Daoy (cell line): ENCODE measurements around the gene PHF13. TPM values are rescaled to one million over a fixed set of nuclear protein-coding genes. Genes with fewer than 3 reads are reported as not detected.

Source experiments
- DNase-seq: peaks from one replicate; pipeline ENCODE4 v3.0.0-alpha.2; 2015; ENCODE audit warnings: low read depth
- total RNA-seq: library from RNA; depleted of rRNA; stranded (reverse); fragments of >200 nt; shearing (Covaris generic); gene quantifications from 2 replicates; pipeline ENCODE4 v1.2.3, GENCODE V29; 2014; rRNA removed

Gene PHF13
- 13.6 and 17.0 TPM in 2 replicates for total RNA-seq

- DNase-seq, result peak; percentile 100
Observed at GRCh38 chr1:6613361-6614018, at the start of gene PHF13. PHF13 (plus strand) TSS chr1:6613731; CDS start chr1:6614067, 336 bp downstream.

- no peak for DNase-seq
Observed at GRCh38 chr1:6569033-6569432, 44.5 kb upstream of the PHF13 start.

GRCh38 chr1:6570100-6570499 is 43.4 kb upstream of the PHF13 start:
- DNase-seq, result no peak

GRCh38 chr1:6570987-6571386 is 42.5 kb upstream of the PHF13 start:
- no peak for DNase-seq

- DNase-seq, result no peak
Observed at GRCh38 chr1:6572653-6573383, 40.7 kb upstream of the PHF13 start.

GRCh38 chr1:6574025-6574620 is 39.4 kb upstream of the PHF13 start:
- DNase-seq, result no peak

GRCh38 chr1:6574818-6575217 is 38.7 kb upstream of the PHF13 start:
- DNase-seq, result no peak

GRCh38 chr1:6577831-6578525 is 35.6 kb upstream of the PHF13 start:
- DNase-seq, result no peak

- no peak for DNase-seq
Observed at GRCh38 chr1:6578624-6579373, 34.7 kb upstream of the PHF13 start.

GRCh38 chr1:6579374-6580118 is 34.0 kb upstream of the PHF13 start, which contains the start of gene ZBTB48:
ZBTB48 (plus strand) TSS chr1:6579994; CDS start chr1:6580610, 616 bp downstream.
- DNase-seq, result peak; percentile 99

GRCh38 chr1:6580119-6580592 is 33.4 kb upstream of the PHF13 start:
- DNase-seq, result no peak

- DNase-seq, result no peak
Observed at GRCh38 chr1:6580593-6581409, 32.7 kb upstream of the PHF13 start.

- DNase-seq, result peak; percentile 67
Observed at GRCh38 chr1:6581561-6582305, 31.8 kb upstream of the PHF13 start.

GRCh38 chr1:6582370-6582769 is 31.2 kb upstream of the PHF13 start:
- no peak for DNase-seq

GRCh38 chr1:6584126-6585080 is 29.1 kb upstream of the PHF13 start:
- no peak for DNase-seq

- no peak for DNase-seq
Observed at GRCh38 chr1:6585081-6585722, 28.3 kb upstream of the PHF13 start.

GRCh38 chr1:6585841-6586240 is 27.7 kb upstream of the PHF13 start:
- DNase-seq, result no peak
